Neuronal stem cell (in vitro differentiated cells): ENCODE measurements around the gene PAK4.
"Not testable (repeated sequence)": the region's sequence is repeated elsewhere in the genome, so short reads cannot be mapped to it uniquely, and the experiment has no call there.

Source experiments
- DNase-seq: peaks from one replicate; pipeline ENCODE4 v3.0.0-alpha.2; 2013; ENCODE audit warnings: low spot score
- H2AFZ ChIP-seq: one replicate; pipeline ENCODE4 v1.6.1; 2013; ENCODE audit warnings: mild to moderate bottlenecking, low read length, inconsistent platforms
- H2AK5ac ChIP-seq: 2 replicates; pipeline ENCODE4 v1.6.1; 2013; ENCODE audit warnings: low read depth, mild to moderate bottlenecking, inconsistent platforms, low read length, moderate library complexity, mixed read lengths
- H2BK120ac ChIP-seq: 2 replicates; pipeline ENCODE4 v1.6.1; 2013; ENCODE audit warnings: low read depth, mild to moderate bottlenecking, inconsistent platforms, low read length, moderate library complexity, mixed read lengths
- H2BK12ac ChIP-seq: one replicate; pipeline ENCODE4 v1.6.1; 2013; ENCODE audit warnings: low read length, inconsistent platforms
- H2BK15ac ChIP-seq: 2 replicates; pipeline ENCODE4 v1.6.1; 2013; ENCODE audit warnings: mild to moderate bottlenecking, low read length, inconsistent platforms, mixed read lengths
- H2BK5ac ChIP-seq: one replicate; pipeline ENCODE4 v1.6.1; 2013; ENCODE audit warnings: inconsistent platforms, mild to moderate bottlenecking, low read length, moderate library complexity
- H3K14ac ChIP-seq: one replicate; pipeline ENCODE4 v1.6.1; 2013; ENCODE audit warnings: low read length, inconsistent platforms
- H3K18ac ChIP-seq: 2 replicates; pipeline ENCODE4 v1.6.1; 2013; ENCODE audit warnings: low read length, inconsistent platforms
- H3K23ac ChIP-seq: 2 replicates; pipeline ENCODE4 v1.6.1; 2013; ENCODE audit warnings: low read depth, mild to moderate bottlenecking, mixed read lengths, low read length, inconsistent platforms; ENCODE audit not compliant: poor library complexity
- H3K27ac ChIP-seq: replicated peaks from 3 replicates; pipeline ENCODE4 v1.5.1; 2013; ENCODE audit warnings: low read length, inconsistent platforms
- H3K27me3 ChIP-seq, 3 experiments: 2 replicates each; pipeline ENCODE4 v1.6.1; 2013; ENCODE audit warnings: low read length in 3 of 3, mild to moderate bottlenecking in 2 of 3, inconsistent platforms in 1 of 3, low read depth in 1 of 3, mixed read lengths in 1 of 3, moderate library complexity in 1 of 3; ENCODE audit not compliant: control insufficient read depth in 3 of 3, insufficient read depth in 3 of 3
- H3K36me3 ChIP-seq, 2 donors: replicated peaks in 1 of 2; 2 replicates each; pipeline ENCODE4 v1.6.1; 2013; ENCODE audit warnings: low read length in 2 of 2; ENCODE audit not compliant: control insufficient read depth in 2 of 2, insufficient read depth in 2 of 2
- H3K4ac ChIP-seq: 2 replicates; pipeline ENCODE4 v1.6.1; 2013; ENCODE audit warnings: inconsistent platforms, mild to moderate bottlenecking, low read length, moderate library complexity
- H3K4me1 ChIP-seq, 2 donors: 1 replicate in 1 of 2; 2 replicates in 1 of 2; pipeline ENCODE4 v1.6.1; 2013; ENCODE audit warnings: low read length in 2 of 2, low read depth in 1 of 2; ENCODE audit not compliant: control insufficient read depth in 2 of 2, insufficient read depth in 1 of 2
- H3K4me2 ChIP-seq: one replicate; pipeline ENCODE4 v1.6.1; 2013; ENCODE audit warnings: mild to moderate bottlenecking, low read length, inconsistent platforms; ENCODE audit not compliant: insufficient read depth, poor library complexity, severe bottlenecking
- H3K4me3 ChIP-seq, 2 donors: 2 replicates each; pipeline ENCODE4 v1.5.1; 2013; ENCODE audit warnings: low read length in 2 of 2, mild to moderate bottlenecking in 2 of 2, inconsistent platforms in 1 of 2, moderate library complexity in 1 of 2
- H3K79me1 ChIP-seq: one replicate; pipeline ENCODE4 v1.6.1; 2013; ENCODE audit warnings: low read depth, mild to moderate bottlenecking, inconsistent platforms, low read length, moderate library complexity
- H3K9ac ChIP-seq: one replicate; pipeline ENCODE4 v1.6.1; 2013; ENCODE audit warnings: mild to moderate bottlenecking, low read depth, low read length, inconsistent platforms; ENCODE audit not compliant: poor library complexity
- H3K9me3 ChIP-seq, 2 donors: replicated peaks in 1 of 2; 2 replicates each; pipeline versions ENCODE3 to v1.6.1; 2013; ENCODE audit warnings: low read length in 2 of 2, mild to moderate bottlenecking in 2 of 2, inconsistent platforms in 1 of 2, low read depth in 1 of 2, mixed read lengths in 1 of 2, moderate library complexity in 1 of 2; ENCODE audit not compliant: control insufficient read depth in 2 of 2, insufficient read depth in 1 of 2
- H4K8ac ChIP-seq: one replicate; pipeline ENCODE4 v1.6.1; 2013; ENCODE audit warnings: low read depth, mild to moderate bottlenecking, inconsistent platforms, low read length, moderate library complexity
- H4K91ac ChIP-seq: one replicate; pipeline ENCODE4 v1.6.1; 2013; ENCODE audit warnings: low read length, low read depth, mild to moderate bottlenecking, inconsistent platforms; ENCODE audit not compliant: poor library complexity
- WGBS, 2 donors: extraction: QIAGEN DNeasy Blood & Tissue Kit; methylation state at CpG; one replicate each; pipeline ENCODE4 v1.1.7; 2013; ENCODE audit warnings: missing lambda C conversion rate in 2 of 2, mixed read lengths in 1 of 2; ENCODE audit not compliant: insufficient read length in 2 of 2, insufficient replicate concordance in 1 of 2; ENCODE audit errors: extremely low coverage in 2 of 2; 5-methylcytosine and 5-hydroxymethylcytosine counted together

PAK4 gene

DNA sequence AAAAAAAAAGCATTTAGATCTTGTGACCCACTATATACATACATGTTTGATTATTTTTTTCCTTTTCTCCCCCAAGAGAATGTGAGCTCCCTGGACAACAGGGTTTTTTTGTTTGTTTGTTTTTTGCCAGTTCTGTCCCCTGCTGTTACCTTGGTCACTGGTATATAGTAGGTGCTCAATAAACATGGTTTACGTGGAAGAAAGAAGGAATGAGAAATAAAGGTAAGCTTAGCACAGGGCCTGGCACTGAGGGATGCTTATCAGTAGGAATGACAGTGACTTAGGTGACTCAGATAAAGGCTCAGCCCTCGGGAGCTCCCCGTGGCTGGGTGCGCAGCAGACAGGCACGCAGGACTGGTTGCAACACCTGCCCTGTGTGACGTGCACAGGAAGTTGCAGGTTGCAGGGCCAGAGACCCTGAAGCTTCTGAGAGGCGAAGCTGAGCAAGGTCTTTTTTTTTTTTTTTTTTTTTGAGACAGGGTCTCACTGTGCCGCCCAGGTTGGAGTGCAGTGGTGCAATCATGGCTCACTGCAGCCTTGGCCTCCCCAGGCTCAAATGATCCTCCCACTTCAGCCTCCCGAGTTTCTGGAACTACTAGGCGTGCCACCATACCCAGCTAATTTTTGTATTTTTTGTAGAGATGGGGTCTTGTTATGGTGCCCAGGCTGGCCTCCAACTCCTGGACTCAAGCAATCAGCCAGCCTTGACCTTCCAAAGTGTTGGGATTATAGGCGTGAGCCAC lies 10.3 kb upstream of the PAK4 start:
- Histone ChIP-seq H3K27me3 (peaks cover 0 to 19% (median 0%) of the 10 kb centered on the region in 3 experiments), H3K18ac (no peak overlapping the region), H3K4me3 (no peak overlapping the region), H2AFZ (no peak overlapping the region), H2BK15ac (no peak overlapping the region), H3K4me1 (no peaks in the 10 kb centered on the region), H2BK120ac (no peak overlapping the region), H2AK5ac (no peak overlapping the region), H3K36me3 (no peaks in the 10 kb centered on the region), H3K23ac (no peak overlapping the region), H3K9me3 (no peaks in the 10 kb centered on the region), H3K27ac (no peak overlapping the region), H3K4me2 (no peak overlapping the region), H2BK12ac (no peak overlapping the region), H3K14ac (no peak overlapping the region), H2BK5ac (no peak overlapping the region), H4K8ac (no peak overlapping the region), H3K9ac (no peak overlapping the region), H3K4ac (no peak overlapping the region), H3K79me1 (no peaks in the 10 kb centered on the region), H4K91ac (no peak overlapping the region)
- no CpG with 5 or more reads among the region's 11 CpGs for WGBS, 2 donors
- no peak for DNase-seq

DNA sequence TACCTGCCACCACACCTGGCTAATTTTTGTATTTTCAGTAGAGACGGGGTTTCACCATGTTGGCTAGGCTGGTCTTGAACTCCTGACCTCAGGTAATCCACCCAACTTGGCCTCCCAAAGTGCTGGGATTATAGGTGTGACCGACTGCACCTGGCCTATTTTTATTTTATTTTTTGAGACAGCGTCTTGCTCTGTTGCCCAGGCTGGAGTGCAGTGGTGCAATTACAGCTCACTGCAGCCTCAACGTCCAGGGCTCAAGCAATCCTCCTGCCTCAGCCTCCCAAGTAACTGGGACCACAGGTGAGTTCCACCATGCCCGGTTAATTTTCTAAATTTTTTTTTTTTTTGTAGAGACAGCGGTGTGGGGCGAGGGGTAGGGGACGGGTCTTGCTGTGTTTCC lies 8.6 kb upstream of the PAK4 start:
- not testable (repeated sequence) for H2BK5ac ChIP-seq, DNase-seq, H2AFZ ChIP-seq, H3K4me1 ChIP-seq, H3K14ac ChIP-seq, H3K18ac ChIP-seq, H3K4me2 ChIP-seq, H2BK15ac ChIP-seq, H3K79me1 ChIP-seq, H3K4ac ChIP-seq, H3K36me3 ChIP-seq, H3K4me3 ChIP-seq, H2BK12ac ChIP-seq, H3K9me3 ChIP-seq, H3K27ac ChIP-seq, H4K8ac ChIP-seq, H2AK5ac ChIP-seq, H4K91ac ChIP-seq, H3K23ac ChIP-seq, H2BK120ac ChIP-seq, H3K9ac ChIP-seq
- H3K27me3 ChIP-seq = peaks cover 0 to 10% (median 0%) of the 10 kb centered on the region in 3 experiments
- no CpG with 5 or more reads among the region's 8 CpGs for WGBS, 2 donors

DNA sequence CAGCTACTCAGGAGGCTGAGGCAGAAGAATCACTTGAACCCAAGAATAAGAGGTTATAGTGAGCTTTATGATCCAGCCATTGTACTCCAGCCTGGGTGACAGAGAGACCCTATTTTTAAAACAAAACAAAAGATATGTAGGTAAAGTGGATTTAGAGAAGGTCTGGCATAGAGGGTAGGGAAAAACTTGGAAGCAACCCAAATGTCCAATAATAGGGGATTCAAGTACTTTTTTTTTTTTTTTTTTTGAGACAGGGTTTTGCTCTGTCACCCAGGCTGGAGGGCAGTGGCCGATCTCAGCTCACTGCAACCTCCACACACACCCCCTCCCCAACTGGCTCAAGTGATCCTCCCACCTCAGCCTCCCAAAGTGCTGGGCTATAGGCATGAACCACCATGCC lies 5.8 kb upstream of the PAK4 start:
- H3K36me3 ChIP-seq = no peaks in the 10 kb centered on the region
- H2BK120ac ChIP-seq = no peak overlapping the region
- no peak overlapping the region for H2BK12ac ChIP-seq
- no peaks in the 10 kb centered on the region for H3K9me3 ChIP-seq
- peaks cover 0 to 4% (median 0%) of the 10 kb centered on the region in 3 experiments for H3K27me3 ChIP-seq
- H3K27ac ChIP-seq = no peak overlapping the region
- H3K4me2 ChIP-seq = no peak overlapping the region
- H2BK15ac ChIP-seq = no peak overlapping the region
- H3K79me1 ChIP-seq = no peaks in the 10 kb centered on the region
- H2AFZ ChIP-seq = no peak overlapping the region
- peak overlapping the region in 1 of 2 donors; percentile 60 for H3K4me3 ChIP-seq
- no peak overlapping the region for H4K91ac ChIP-seq
- H3K14ac ChIP-seq = no peak overlapping the region
- H3K9ac ChIP-seq = no peak overlapping the region
- no peak overlapping the region for H2AK5ac ChIP-seq
- no peak overlapping the region for H3K4ac ChIP-seq
- H3K23ac ChIP-seq = no peak overlapping the region
- no peak overlapping the region for H4K8ac ChIP-seq
- H3K4me1 ChIP-seq = peaks cover 2 to 6% of the 10 kb centered on the region in 2 donors
- no peak for DNase-seq
- no peak overlapping the region for H3K18ac ChIP-seq
- H2BK5ac ChIP-seq = no peak overlapping the region
- no CpG with 5 or more reads among the region's 1 CpG for WGBS, 2 donors

DNA sequence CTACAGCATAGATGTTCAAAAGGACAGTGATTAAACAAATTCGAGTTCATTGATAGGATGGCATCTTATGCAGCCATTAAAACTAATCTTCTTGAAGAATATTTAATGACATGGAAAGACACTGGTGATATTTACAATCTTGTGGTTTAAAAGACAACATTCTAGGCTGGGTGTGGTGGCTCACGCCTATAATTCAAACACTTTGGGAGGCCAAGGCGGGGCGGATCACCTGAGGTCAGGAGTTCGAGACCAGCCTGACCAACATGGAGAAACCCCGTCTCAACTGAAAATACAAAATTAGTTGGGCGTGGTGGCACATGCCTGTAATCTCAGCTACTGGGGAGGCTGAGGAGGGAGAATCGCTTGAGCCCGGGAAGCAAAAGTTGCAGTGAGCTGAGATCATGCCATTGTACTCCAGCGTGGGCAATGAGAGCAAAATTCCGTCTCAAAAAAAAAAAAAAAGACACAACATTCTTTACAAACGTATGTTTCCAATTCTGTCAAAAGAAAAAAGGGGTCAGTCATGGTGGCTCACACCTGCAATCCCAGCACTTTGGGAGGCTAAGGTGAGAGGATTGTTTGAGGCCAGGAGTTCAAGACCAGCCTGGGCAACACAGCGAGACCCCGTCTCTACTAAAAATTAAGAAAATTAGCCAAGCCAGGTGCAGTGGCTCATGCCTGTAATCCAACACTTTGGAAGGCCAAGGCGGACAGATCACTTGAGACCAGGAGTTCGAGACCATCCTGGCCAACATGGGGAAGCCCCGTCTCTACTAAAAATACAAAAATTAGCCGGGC lies 2.5 kb upstream of the PAK4 start:
- H3K4me1 ChIP-seq = peaks cover 7 to 19% of the 10 kb centered on the region in 2 donors
- no peak overlapping the region for H2BK15ac ChIP-seq
- no peak for DNase-seq
- H4K91ac ChIP-seq = no peak overlapping the region
- H3K4ac ChIP-seq = no peak overlapping the region
- no peak overlapping the region for H2BK120ac ChIP-seq
- no peak overlapping the region for H3K18ac ChIP-seq
- H2BK12ac ChIP-seq = no peak overlapping the region
- H3K27ac ChIP-seq = no peak overlapping the region
- no peak overlapping the region for H2AK5ac ChIP-seq
- no peak overlapping the region for H3K14ac ChIP-seq
- H3K4me2 ChIP-seq = no peak overlapping the region
- H3K23ac ChIP-seq = no peak overlapping the region
- H3K4me3 ChIP-seq = no peak overlapping the region
- H2AFZ ChIP-seq = no peak overlapping the region
- H4K8ac ChIP-seq = no peak overlapping the region
- no peaks in the 10 kb centered on the region for H3K36me3 ChIP-seq
- H3K79me1 ChIP-seq = no peaks in the 10 kb centered on the region
- H2BK5ac ChIP-seq = no peak overlapping the region
- no peak overlapping the region for H3K9ac ChIP-seq
- no peaks in the 10 kb centered on the region for H3K9me3 ChIP-seq
- WGBS, 2 donors = no CpG with 5 or more reads among the region's 18 CpGs
- H3K27me3 ChIP-seq = no peaks in the 10 kb centered on the region
